Measurements from ENCODE around the gene F13A1. TPM values are rescaled to one million over a fixed set of nuclear protein-coding genes. Genes with fewer than 3 reads are reported as not detected.

The F13A1 gene
- polyA plus RNA-seq, 1 of the 3 experiments (the other 2 are of a cell fraction), result not detected

GRCh38 chr6:6219716-6220115 lies 100.7 kb downstream of the F13A1 start:
- no peak overlapping the region for H2AFZ ChIP-seq (ENCODE audit: low read depth)
- ChIA-PET POLR2A (no interaction called here), CTCF (no interaction called here)
- no peak overlapping the region for H3K9ac ChIP-seq
- H3K79me2 ChIP-seq (ENCODE audit: insufficient read depth), result no peaks in the 10 kb centered on the region
- no peak overlapping the region for H3K4me3 ChIP-seq (ENCODE audit: low read depth in 2 of 2, low read length in 1 of 2)
- TF ChIP-seq JUND (IDR thresholded peaks at IDR 0.05) (no peak), POLR2AphosphoS5 (IDR thresholded peaks at IDR 0.05; ENCODE audit: low read depth, low read length) (no peak), SMC3 (IDR thresholded peaks at IDR 0.05; ENCODE audit: low read depth, low read length) (no peak), SIN3A (IDR thresholded peaks at IDR 0.05; ENCODE audit: borderline replicate concordance, low read depth, low read length) (no peak), FOXJ3 (CRISPR knock-in tag; IDR thresholded peaks at IDR 0.05) (no peak), MXI1 (IDR thresholded peaks at IDR 0.05; ENCODE audit: low read depth, low read length) (no peak), RAD21 (IDR thresholded peaks at IDR 0.05; ENCODE audit: low read length) (no peak), MEF2A (IDR thresholded peaks at IDR 0.05; ENCODE audit: borderline replicate concordance, low read depth) (no peak), RXRA (IDR thresholded peaks at IDR 0.05; ENCODE audit: borderline replicate concordance, low read depth) (no peak), CHD2 (IDR thresholded peaks at IDR 0.05; ENCODE audit: low read length, partially characterized antibody) (no peak), GATA2 (CRISPR knock-in tag; IDR thresholded peaks at IDR 0.05) (no peak), USF2 (IDR thresholded peaks at IDR 0.05; ENCODE audit: borderline replicate concordance, low read depth, low read length) (no peak), ELF1 (IDR thresholded peaks at IDR 0.05) (no peak), REST (IDR thresholded peaks at IDR 0.05; ENCODE audit: low read depth, low read length) (no peak), TCF12 (IDR thresholded peaks at IDR 0.05) (no peak), TEAD4 (IDR thresholded peaks at IDR 0.05; ENCODE audit: borderline replicate concordance, insufficient read depth) (no peak), NRF1 (IDR thresholded peaks at IDR 0.05; ENCODE audit: low read depth, low read length) (no peak), NFIC (IDR thresholded peaks at IDR 0.05; ENCODE audit: borderline replicate concordance) (no peak), FOXM1 (IDR thresholded peaks at IDR 0.05; ENCODE audit: low read depth) (no peak)
- H3K36me3 ChIP-seq (replicated peaks in 1 of 2; ENCODE audit: control insufficient read depth in 1 of 2, insufficient read depth in 2 of 2, low read length in 1 of 2), result no peaks in the 10 kb centered on the region
- DNase-seq, result no peak
- 2% methylated on average over 3 of the region's 3 CpGs for WGBS (ENCODE audit: low lambda C conversion rate)
- H3K27me3 ChIP-seq (ENCODE audit: insufficient read depth), result no peaks in the 10 kb centered on the region
- no peaks in the 10 kb centered on the region for H4K20me1 ChIP-seq (ENCODE audit: insufficient read depth)
- H3K9me3 ChIP-seq, result no peaks in the 10 kb centered on the region
- no peaks in the 10 kb centered on the region for H3K9me2 ChIP-seq
- no peaks in the 10 kb centered on the region for H3K4me1 ChIP-seq (ENCODE audit: control insufficient read depth in 1 of 2, insufficient read depth in 2 of 2, low read depth in 1 of 2, low read length in 1 of 2)
- no peaks in the 10 kb centered on the region for H3F3A ChIP-seq (replicated peaks; ENCODE audit: insufficient read depth)
- H3K4me2 ChIP-seq, result no peak overlapping the region
- H3K27ac ChIP-seq (ENCODE audit: low read depth in 2 of 2, low read length in 1 of 2), result no peak overlapping the region

All from SK-N-SH (cell line).